SK-N-SH (cell line): ENCODE measurements around the gene C4orf50. TPM values are rescaled to one million over a fixed set of nuclear protein-coding genes. Genes with fewer than 3 reads are reported as not detected.

Experiments used
- CTCF ChIA-PET: fragments of 300-600, 350-600 bp; formaldehyde crosslinking; extraction: SDS; loops from one replicate; lab custom pipeline; 2021; lab: Yijun Ruan, JAX
- POLR2A ChIA-PET: fragments of 350-600 bp; sonication (Branson Sonifier 250); formaldehyde crosslinking; extraction: SDS; loops from one replicate; lab custom pipeline; 2020; ENCODE audit warnings: antibody characterized with exemption, inconsistent platforms; lab: Yijun Ruan, JAX
- DNase-seq: peaks from one replicate; pipeline ENCODE4 v3.0.0; 2012
- H2AFZ ChIP-seq: fragments of 200-600 bp; sonication (generic); 2 replicates; pipeline ENCODE4 v1.8.1; 2016; ENCODE audit warnings: antibody characterized with exemption, mild to moderate bottlenecking, low read depth
- H3F3A ChIP-seq: fragments of 200-600 bp; sonication (generic); replicated peaks from 2 replicates; pipeline ENCODE3; 2016; ENCODE audit warnings: antibody characterized with exemption, mild to moderate bottlenecking; ENCODE audit not compliant: insufficient read depth
- H3K27ac ChIP-seq, 2 experiments: fragments of 200-500 bp in 1 of 2; fragments of 200-600 bp in 1 of 2; sonication (Bioruptor generic) in 1 of 2; sonication (generic), shearing (Covaris generic) in 1 of 2; 2 replicates each; pipeline versions ENCODE4 v1.5.1 to v1.6.1; 2014 to 2016; ENCODE audit warnings: low read depth in 2 of 2, inconsistent platforms in 1 of 2, low read length in 1 of 2, mild to moderate bottlenecking in 1 of 2, mixed read lengths in 1 of 2
- H3K27me3 ChIP-seq: fragments of 200-600 bp; sonication (generic), shearing (Covaris generic); 2 replicates; pipeline ENCODE4 v1.6.1; 2016; ENCODE audit warnings: mixed run types; ENCODE audit not compliant: insufficient read depth
- H3K36me3 ChIP-seq, 2 experiments: fragments of 200-500 bp in 1 of 2; fragments of 200-600 bp in 1 of 2; sonication (Bioruptor generic) in 1 of 2; sonication (generic) in 1 of 2; replicated peaks in 1 of 2; 2 replicates each; pipeline versions ENCODE3 to v1.5.1; 2014 to 2016; ENCODE audit warnings: low read length in 1 of 2, mild to moderate bottlenecking in 1 of 2; ENCODE audit not compliant: insufficient read depth in 2 of 2, control insufficient read depth in 1 of 2
- H3K4me1 ChIP-seq, 2 experiments: fragments of 200-500 bp in 1 of 2; fragments of 200-600 bp in 1 of 2; sonication (Bioruptor generic) in 1 of 2; sonication (generic), shearing (Covaris generic) in 1 of 2; 2 replicates each; pipeline versions ENCODE4 v1.5.1 to v1.6.1; 2014 to 2016; ENCODE audit warnings: low read depth in 1 of 2, low read length in 1 of 2, mixed run types in 1 of 2; ENCODE audit not compliant: insufficient read depth in 2 of 2, control insufficient read depth in 1 of 2
- H3K4me2 ChIP-seq: fragments of 200-600 bp; sonication (generic), shearing (Covaris generic); 2 replicates; pipeline ENCODE4 v1.6.1; 2017; ENCODE audit warnings: mixed run types
- H3K4me3 ChIP-seq, 2 experiments: fragments of 200-500 bp in 1 of 2; fragments of 200-600 bp in 1 of 2; sonication (Bioruptor generic) in 1 of 2; sonication (generic), shearing (Covaris generic) in 1 of 2; 2 replicates each; pipeline versions ENCODE4 v1.5.1 to v1.8.1; 2014 to 2016; ENCODE audit warnings: low read depth in 2 of 2, inconsistent platforms in 1 of 2, low read length in 1 of 2, mild to moderate bottlenecking in 1 of 2, mixed read lengths in 1 of 2, moderate library complexity in 1 of 2
- H3K79me2 ChIP-seq: fragments of 200-600 bp; sonication (generic); 2 replicates; pipeline ENCODE4 v1.8.1; 2017; ENCODE audit warnings: mild to moderate bottlenecking; ENCODE audit not compliant: insufficient read depth
- H3K9ac ChIP-seq: fragments of 200-600 bp; sonication (generic); 2 replicates; pipeline ENCODE4 v1.6.1; 2017; ENCODE audit warnings: mixed run types
- H3K9me2 ChIP-seq: fragments of 200-600 bp; sonication (generic); 2 replicates; pipeline ENCODE4 v1.6.1; 2017; ENCODE audit warnings: mixed run types
- H3K9me3 ChIP-seq: fragments of 200-600 bp; sonication (generic); 2 replicates; pipeline ENCODE4 v1.6.1; 2017; ENCODE audit warnings: mixed run types, mild to moderate bottlenecking, moderate library complexity
- H4K20me1 ChIP-seq: fragments of 200-600 bp; sonication (generic); 2 replicates; pipeline ENCODE4 v1.6.1; 2017; ENCODE audit warnings: mild to moderate bottlenecking, mixed run types; ENCODE audit not compliant: insufficient read depth
- CHD2 ChIP-seq: fragments of 150-350 bp; IDR thresholded peaks from 2 replicates; pipeline ENCODE4 v1.6.1; 2018; ENCODE audit warnings: low read length; ENCODE audit not compliant: partially characterized antibody
- CTCF ChIP-seq: fragments of 200-600 bp; sonication (generic); IDR thresholded peaks from 2 replicates; pipeline ENCODE4 v1.6.1; 2017; ENCODE audit warnings: antibody characterized with exemption, mild to moderate bottlenecking, moderate library complexity
- EP300 ChIP-seq, 2 experiments: IDR thresholded peaks; 2 replicates each; pipeline versions ENCODE4 v1.4.0 to v1.6.1; 2012; ENCODE audit warnings: borderline replicate concordance in 1 of 2, low read depth in 1 of 2, low read length in 1 of 2
- FOXJ3 ChIP-seq: sonication (generic); formaldehyde crosslinking; IDR thresholded peaks from 2 replicates; pipeline ENCODE4 v1.5.1; 2020; ENCODE audit warnings: mild to moderate bottlenecking, missing genetic modification reagents
- FOXM1 ChIP-seq: IDR thresholded peaks from 2 replicates; pipeline ENCODE4 v1.4.0; 2012; ENCODE audit warnings: low read depth, mild to moderate bottlenecking
- GABPA ChIP-seq: IDR thresholded peaks from 2 replicates; pipeline ENCODE4 v1.4.0; 2012; ENCODE audit warnings: low read depth, mild to moderate bottlenecking
- GATA2 ChIP-seq: sonication (generic); formaldehyde crosslinking; IDR thresholded peaks from 2 replicates; pipeline ENCODE4 v1.5.0; 2020; ENCODE audit warnings: mild to moderate bottlenecking, missing genetic modification reagents
- IRF3 ChIP-seq: fragments of 150-350 bp; IDR thresholded peaks from 2 replicates; pipeline ENCODE4 v1.6.1; 2016; ENCODE audit warnings: mild to moderate bottlenecking, low read depth, low read length
- MAX ChIP-seq: IDR thresholded peaks from 2 replicates; pipeline ENCODE4 v1.4.0; 2012; ENCODE audit warnings: low read depth
- NFIC ChIP-seq: IDR thresholded peaks from 2 replicates; pipeline ENCODE4 v1.4.0; 2012; ENCODE audit warnings: borderline replicate concordance
- PBX3 ChIP-seq: IDR thresholded peaks from 2 replicates; pipeline ENCODE4; 2012
- RFX5 ChIP-seq: IDR thresholded peaks from 2 replicates; pipeline ENCODE4 v1.6.1; 2012; ENCODE audit warnings: mild to moderate bottlenecking, improper control_type of control experiment, low read length
- TAF1 ChIP-seq: IDR thresholded peaks from 2 replicates; pipeline ENCODE4 v1.6.1; 2012; ENCODE audit warnings: low read depth, mild to moderate bottlenecking, low read length, moderate library complexity, borderline replicate concordance
- WGBS: methylation state at CpG from one replicate; pipeline ENCODE4 v1.1.6; 2017; ENCODE audit warnings: low lambda C conversion rate; 5-methylcytosine and 5-hydroxymethylcytosine counted together
- polyA plus RNA-seq, 3 experiments: library from polyadenylated mRNA; depleted of rRNA; stranded (reverse); fragments of >200 nt; gene quantifications; 2 replicates each; pipeline ENCODE4 v1.2.3, GENCODE V29; 2012

The C4orf50 gene
- polyA plus RNA-seq, 1 of the 3 experiments (the other 2 are of a cell fraction) = under 0.01 TPM

GRCh38 chr4:5963611-5964010 lies 54.6 kb downstream of the C4orf50 start (continued):
- no peak for TF ChIP-seq CTCF
- no peak for TF ChIP-seq GABPA
- TF ChIP-seq, all 33 proteins: peak for 0

GRCh38 chr4:5962416-5962815 lies 55.8 kb downstream of the C4orf50 start:
- DNase-seq = no peak
- Histone ChIP-seq H4K20me1 (no peaks in the 10 kb centered on the region), H3K27ac (no peak overlapping the region), H3K4me3 (no peak overlapping the region), H3K9ac (no peak overlapping the region), H2AFZ (no peak overlapping the region), H3K79me2 (no peaks in the 10 kb centered on the region), H3K9me3 (no peaks in the 10 kb centered on the region), H3K9me2 (no peaks in the 10 kb centered on the region), H3K36me3 (no peaks in the 10 kb centered on the region), H3K4me2 (no peak overlapping the region), H3F3A (no peaks in the 10 kb centered on the region), H3K4me1 (no peaks in the 10 kb centered on the region; a peak in 1 of 4 replicates), H3K27me3 (no peaks in the 10 kb centered on the region)
- CTCF ChIA-PET = interaction anchor here (1.1 to 2.2 kb wide), 4 partner anchors 18 to 141 kb away, joined by 3 to 12 read pairs (median 4); no protein-coding TSS in a partner anchor
- 40% methylated on average over 4 of the region's 6 CpGs for WGBS
- TF ChIP-seq NFIC = no peak
- TF ChIP-seq MAX = no peak
- no peak for TF ChIP-seq FOXJ3 (CRISPR knock-in tag)
- no peak for TF ChIP-seq FOXM1
- no peak for TF ChIP-seq CHD2
- TF ChIP-seq TAF1 = no peak
- TF ChIP-seq PBX3 = no peak
- no peak for TF ChIP-seq EP300 (IDR thresholded peaks at IDR 0.05; ENCODE audit: borderline replicate concordance in 1 of 2, low read depth in 1 of 2, low read length in 1 of 2)
- TF ChIP-seq IRF3 = no peak
- TF ChIP-seq GATA2 (CRISPR knock-in tag) = no peak
- TF ChIP-seq RFX5 = no peak
- POLR2A ChIA-PET = no interaction called here
